ENCODE data around the gene ZNF708. TPM values are rescaled to one million over a fixed set of nuclear protein-coding genes. Genes with fewer than 3 reads are reported as not detected.
"Not testable (repeated sequence)": the region's sequence is repeated elsewhere in the genome, so short reads cannot be mapped to it uniquely, and the experiment has no call there.

The ZNF708 gene
- 1 to 10 TPM; 3.6 to 6.3 TPM for total RNA-seq

- peaks cover 8% of the 10 kb centered on the region for H3K36me3 ChIP-seq
- H3K27ac ChIP-seq = peak within 1 kb of the TSS; percentile 96 to 97
- H3K27me3 ChIP-seq = no peaks in the 10 kb centered on the region
- no peak for TF ChIP-seq CTCF (IDR thresholded peaks at IDR 0.05)
- peak; percentile 96 for DNase-seq (ENCODE audit: low spot score)
- H3K4me1 ChIP-seq = peaks cover 0 to 15% of the 10 kb centered on the region in 2 donors
- no peaks in the 10 kb centered on the region for H3K9me3 ChIP-seq
- H3K4me3 ChIP-seq = peak within 1 kb of the TSS; percentile 77 to 81
Observed at GRCh38 chr19:21328885-21329605, at the start of gene ZNF708. Gene ZNF708 (minus strand): TSS chr19:21329410. CDS start chr19:21329212, 198 bp downstream.

- H3K36me3 ChIP-seq = peaks cover 4% of the 10 kb centered on the region
- H3K27ac ChIP-seq = no peak overlapping the region
- no peak for TF ChIP-seq CTCF (IDR thresholded peaks at IDR 0.05)
- H3K4me3 ChIP-seq = no peak overlapping the region
- H3K9me3 ChIP-seq = no peaks in the 10 kb centered on the region
- DNase-seq (ENCODE audit: low spot score) = no peak
- no peaks in the 10 kb centered on the region for H3K27me3 ChIP-seq
- H3K4me1 ChIP-seq = no peaks in the 10 kb centered on the region
Observed at GRCh38 chr19:21362291-21362690, 33.1 kb upstream of the ZNF708 start.

GRCh38 chr19:21358768-21359451 is 29.7 kb upstream of the ZNF708 start, which contains the start of gene ZNF738:
Gene ZNF738 (plus strand): TSS chr19:21359000. CDS start chr19:21359141, 141 bp downstream.
- H3K4me1 ChIP-seq = no peaks in the 10 kb centered on the region
- no peaks in the 10 kb centered on the region for H3K27me3 ChIP-seq
- no peak for TF ChIP-seq CTCF (IDR thresholded peaks at IDR 0.05)
- peak within 1 kb of the TSS; percentile 83 for H3K4me3 ChIP-seq
- peak; percentile 97 for DNase-seq (ENCODE audit: low spot score)
- H3K27ac ChIP-seq = peak within 1 kb of the TSS; percentile 75 to 88
- H3K9me3 ChIP-seq = no peaks in the 10 kb centered on the region
- H3K36me3 ChIP-seq = peaks cover 4% of the 10 kb centered on the region

- TF ChIP-seq CTCF (IDR thresholded peaks at IDR 0.05) = no peak
- no peak overlapping the region for H3K27ac ChIP-seq
Observed at GRCh38 chr19:21352830-21353229, 23.6 kb upstream of the ZNF708 start.

GRCh38 chr19:21344841-21345240 is 15.6 kb upstream of the ZNF708 start:
- H3K9me3 ChIP-seq; H3K4me1 ChIP-seq; H3K4me3 ChIP-seq; DNase-seq (ENCODE audit: low spot score); H3K27ac ChIP-seq; H3K36me3 ChIP-seq; H3K27me3 ChIP-seq: not testable (repeated sequence)

More at GRCh38 chr19:21352830-21353229, 23.6 kb upstream of the ZNF708 start:
- Histone ChIP-seq H3K36me3 (no peaks in the 10 kb centered on the region), H3K9me3 (peaks cover 0 to 6% of the 10 kb centered on the region in 2 donors), H3K4me1 (no peaks in the 10 kb centered on the region), H3K4me3 (no peak overlapping the region), H3K27me3 (no peaks in the 10 kb centered on the region)
- DNase-seq (ENCODE audit: low spot score) = no peak

GRCh38 chr19:21335721-21336120 is 6.5 kb upstream of the ZNF708 start:
- H3K4me3 ChIP-seq = no peak overlapping the region
- no peak overlapping the region for H3K27ac ChIP-seq
- no peaks in the 10 kb centered on the region for H3K27me3 ChIP-seq
- TF ChIP-seq CTCF (IDR thresholded peaks at IDR 0.05) = no peak
- DNase-seq (ENCODE audit: low spot score) = no peak
- H3K4me1 ChIP-seq = no peaks in the 10 kb centered on the region
- H3K36me3 ChIP-seq = no peaks in the 10 kb centered on the region
- peaks cover 0 to 26% of the 10 kb centered on the region in 2 donors for H3K9me3 ChIP-seq
